SU-DHL-6 (cell line): ENCODE measurements around the gene POLA1.
"Not testable (repeated sequence)": the region's sequence is repeated elsewhere in the genome, so short reads cannot be mapped to it uniquely, and the experiment has no call there.

Experiments
- H2AFZ ChIP-seq: fragments of 200-600 bp; sonication (generic); 2 replicates; pipeline ENCODE4 v1.6.1; 2014; ENCODE audit warnings: low read depth, mild to moderate bottlenecking, moderate library complexity, mixed read lengths, antibody characterized with exemption, low read length; ENCODE audit not compliant: severe bottlenecking
- H3F3A ChIP-seq: fragments of 200-600 bp; shearing (Covaris generic); 2 replicates; pipeline ENCODE4 v1.6.0; 2016; ENCODE audit warnings: antibody characterized with exemption, mild to moderate bottlenecking; ENCODE audit not compliant: insufficient read depth
- H3K27ac ChIP-seq: fragments of 200-600 bp; sonication (generic); 2 replicates; pipeline ENCODE4 v1.5.1; 2016; ENCODE audit warnings: low read depth, mild to moderate bottlenecking, low read length, moderate library complexity, mixed read lengths
- H3K27me3 ChIP-seq: fragments of 200-600 bp; sonication (generic), shearing (Covaris generic); 2 replicates; pipeline ENCODE4 v1.6.0; 2014; ENCODE audit warnings: mild to moderate bottlenecking, low read length
- H3K36me3 ChIP-seq: fragments of 200-600 bp; sonication (generic); 2 replicates; pipeline ENCODE4 v1.6.1; 2014; ENCODE audit warnings: mild to moderate bottlenecking, low read length, mixed read lengths
- H3K4me2 ChIP-seq: fragments of 300-600, 200-600 bp; shearing (Covaris generic), sonication (generic); 2 replicates; pipeline ENCODE4 v1.6.0; 2014; ENCODE audit warnings: low read length, low read depth, mild to moderate bottlenecking; ENCODE audit not compliant: poor library complexity, severe bottlenecking
- H3K4me3 ChIP-seq: fragments of 200-600 bp; sonication (generic); 2 replicates; pipeline ENCODE4 v1.5.1; 2014; ENCODE audit warnings: antibody characterized with exemption, low read length, mild to moderate bottlenecking, mixed read lengths; ENCODE audit not compliant: insufficient read depth, poor library complexity, severe bottlenecking
- H3K79me2 ChIP-seq: fragments of 200-600 bp; sonication (generic); 2 replicates; pipeline ENCODE4 v1.6.1; 2014; ENCODE audit warnings: mild to moderate bottlenecking, low read length, moderate library complexity; ENCODE audit not compliant: insufficient read depth
- H3K9ac ChIP-seq: fragments of 200-600 bp; sonication (generic); 2 replicates; pipeline ENCODE4 v1.7.0; 2014; ENCODE audit warnings: mild to moderate bottlenecking, low read length
- H3K9me2 ChIP-seq: fragments of 200-600 bp; sonication (generic); replicated peaks from 2 replicates; pipeline ENCODE4 v1.6.1; 2014; ENCODE audit warnings: low read length; ENCODE audit not compliant: insufficient read depth
- H3K9me3 ChIP-seq: fragments of 200-600 bp; sonication (generic); 2 replicates; pipeline ENCODE4 v1.6.1; 2014; ENCODE audit warnings: low read length, mixed read lengths; ENCODE audit not compliant: insufficient read depth
- H4K20me1 ChIP-seq: fragments of 200-600 bp; sonication (generic); 2 replicates; pipeline ENCODE4 v1.6.1; 2014; ENCODE audit warnings: low read depth, mild to moderate bottlenecking, antibody characterized with exemption, low read length, moderate library complexity, mixed read lengths
- CTCF ChIP-seq: fragments of 200-600 bp; sonication (generic); IDR thresholded peaks from one replicate; pipeline ENCODE4 v1.5.1; 2017; ENCODE audit warnings: antibody characterized with exemption, mild to moderate bottlenecking, low read length, moderate library complexity; ENCODE audit not compliant: insufficient read depth, poor library complexity, severe bottlenecking
- EZH2phosphoT487 ChIP-seq: fragments of 200-600 bp; sonication (generic), shearing (Covaris generic); conservative IDR thresholded peaks from 2 replicates; pipeline ENCODE4 v1.6.1; 2018; ENCODE audit warnings: mild to moderate bottlenecking, antibody characterized with exemption, low read length, moderate library complexity, mixed read lengths

Gene POLA1

GRCh38 chrX:24805201-24805600, 111.5 kb downstream of the POLA1 start:
- no peaks in the 10 kb centered on the region for H3K9me3 ChIP-seq
- no peaks in the 10 kb centered on the region for H3K79me2 ChIP-seq
- no peaks in the 10 kb centered on the region for H3K27me3 ChIP-seq
- no peaks in the 10 kb centered on the region for H3K36me3 ChIP-seq
- no peak overlapping the region for H3K4me2 ChIP-seq
- no peaks in the 10 kb centered on the region for H4K20me1 ChIP-seq
- H2AFZ ChIP-seq: no peak overlapping the region
- H3K4me3 ChIP-seq: no peak overlapping the region
- TF ChIP-seq CTCF: no peak
- no peak for TF ChIP-seq EZH2phosphoT487
- H3F3A ChIP-seq: no peaks in the 10 kb centered on the region
- H3K9ac ChIP-seq: no peak overlapping the region
- no peaks in the 10 kb centered on the region for H3K9me2 ChIP-seq
- H3K27ac ChIP-seq: no peak overlapping the region

- not testable (repeated sequence) for H3K4me3 ChIP-seq, H3K79me2 ChIP-seq, H3K27me3 ChIP-seq, H4K20me1 ChIP-seq, H3K9me2 ChIP-seq, H2AFZ ChIP-seq, H3K27ac ChIP-seq, H3F3A ChIP-seq, H3K9me3 ChIP-seq, H3K4me2 ChIP-seq, H3K9ac ChIP-seq
- H3K36me3 ChIP-seq: peaks cover 34% of the 10 kb centered on the region; the same call in 1 of the 2 replicates
Measured at GRCh38 chrX:24819807-24820206, 126.1 kb downstream of the POLA1 start.

- Histone ChIP-seq H3K9me3 (no peaks in the 10 kb centered on the region), H3K79me2 (no peaks in the 10 kb centered on the region), H3K27me3 (no peaks in the 10 kb centered on the region), H3K4me3 (no peak overlapping the region), H3K36me3 (peaks cover 7% of the 10 kb centered on the region; the same call in 1 of the 2 replicates), H3K27ac (no peak overlapping the region), H4K20me1 (no peaks in the 10 kb centered on the region), H2AFZ (no peak overlapping the region), H3K4me2 (no peak overlapping the region), H3K9ac (no peak overlapping the region), H3F3A (no peaks in the 10 kb centered on the region), H3K9me2 (no peaks in the 10 kb centered on the region)
- no peak for TF ChIP-seq EZH2phosphoT487
- no peak for TF ChIP-seq CTCF
Measured at GRCh38 chrX:24828147-24828546, 134.4 kb downstream of the POLA1 start.

GRCh38 chrX:24828600-24828999, 134.9 kb downstream of the POLA1 start:
- no peaks in the 10 kb centered on the region for H3F3A ChIP-seq
- no peak overlapping the region for H3K27ac ChIP-seq
- H3K79me2 ChIP-seq: no peaks in the 10 kb centered on the region
- TF ChIP-seq CTCF: no peak
- TF ChIP-seq EZH2phosphoT487: no peak
- no peak overlapping the region for H2AFZ ChIP-seq
- H3K9me3 ChIP-seq: no peaks in the 10 kb centered on the region
- H3K9ac ChIP-seq: no peak overlapping the region
- no peak overlapping the region for H3K4me3 ChIP-seq
- H3K4me2 ChIP-seq: no peak overlapping the region
- H4K20me1 ChIP-seq: no peaks in the 10 kb centered on the region
- no peaks in the 10 kb centered on the region for H3K27me3 ChIP-seq
- H3K9me2 ChIP-seq: no peaks in the 10 kb centered on the region
- H3K36me3 ChIP-seq: peaks cover 7% of the 10 kb centered on the region; the same call in 1 of the 2 replicates
